ENCODE data around the gene TOMM40. TPM values are rescaled to one million over a fixed set of nuclear protein-coding genes. Genes with fewer than 3 reads are reported as not detected.
A peak's percentile ranks its signal among the peaks of the same experiment; 100 is the strongest.

TOMM40 gene
- total and polyA plus RNA-seq, 2 of the 13 experiments (the other 11 are each of a cell fraction or from before 2014, with no cell fraction given): 72.0 to 110 TPM

DNA sequence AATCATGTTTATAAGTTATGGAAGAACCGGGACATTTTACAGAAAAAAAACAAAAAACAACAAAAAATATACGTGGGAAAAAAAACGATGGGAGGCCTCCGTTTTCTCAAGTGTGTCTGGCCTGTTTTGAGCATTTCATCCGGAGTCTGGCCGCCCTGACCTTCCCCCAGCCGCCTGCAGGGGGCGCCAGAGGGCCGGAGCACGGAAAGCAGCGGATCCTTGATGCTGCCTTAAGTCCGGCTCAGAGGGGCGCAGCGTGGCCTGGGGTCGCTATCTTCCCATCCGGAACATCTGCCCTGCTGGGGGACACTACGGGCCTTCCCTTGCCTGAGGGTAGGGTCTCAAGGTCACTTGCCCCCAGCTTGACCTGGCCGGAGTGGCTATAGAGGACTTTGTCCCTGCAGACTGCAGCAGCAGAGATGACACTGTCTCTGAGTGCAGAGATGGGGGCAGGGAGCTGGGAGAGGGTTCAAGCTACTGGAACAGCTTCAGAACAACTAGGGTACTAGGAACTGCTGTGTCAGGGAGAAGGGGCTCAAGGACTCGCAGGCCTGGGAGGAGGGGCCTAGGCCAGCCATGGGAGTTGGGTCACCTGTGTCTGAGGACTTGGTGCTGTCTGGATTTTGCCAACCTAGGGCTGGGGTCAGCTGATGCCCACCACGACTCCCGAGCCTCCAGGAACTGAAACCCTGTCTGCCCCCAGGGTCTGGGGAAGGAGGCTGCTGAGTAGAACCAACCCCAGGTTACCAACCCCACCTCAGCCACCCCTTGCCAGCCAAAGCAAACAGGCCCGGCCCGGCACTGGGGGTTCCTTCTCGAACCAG is 12.8 kb downstream of the TOMM40 start (continued):
- TF ChIP-seq PHF8 (CRISPR knock-in tag; IDR thresholded peaks at IDR 0.05): peak; percentile 19; the same call in 1 of the 2 replicates
- TF ChIP-seq ZBTB21 (CRISPR knock-in tag; IDR thresholded peaks at IDR 0.05): no peak
- TF ChIP-seq ZNF841 (CRISPR knock-in tag; IDR thresholded peaks at IDR 0.05; ENCODE audit: borderline replicate concordance): no peak
- TF ChIP-seq SP140L (CRISPR knock-in tag; IDR thresholded peaks at IDR 0.05; ENCODE audit: borderline replicate concordance): 0 out of 2 replicates have a peak, but pooled peaks have one; percentile 38
- TF ChIP-seq SP5 (CRISPR knock-in tag; IDR thresholded peaks at IDR 0.05; ENCODE audit: borderline replicate concordance, low read depth): peak; percentile 56; the same call in 1 of the 2 replicates
- TF ChIP-seq LRRFIP1 (CRISPR knock-in tag; conservative IDR thresholded peaks at IDR 0.05): no peak
- no peak for TF ChIP-seq ZNF646 (CRISPR knock-in tag; IDR thresholded peaks at IDR 0.05)
- no peak for TF ChIP-seq ZSCAN20 (CRISPR knock-in tag; IDR thresholded peaks at IDR 0.05; ENCODE audit: borderline replicate concordance)
- TF ChIP-seq SRF (IDR thresholded peaks at IDR 0.05; ENCODE audit: low read depth, low read length): no peak
- TF ChIP-seq STAT5B (CRISPR knock-in tag; IDR thresholded peaks at IDR 0.05): no peak; the same call in 1 of the 2 replicates
- TF ChIP-seq TCF7L2 (IDR thresholded peaks at IDR 0.05; ENCODE audit: low read depth, low read length): no peak
- no peak for TF ChIP-seq ZBTB3 (CRISPR knock-in tag; IDR thresholded peaks at IDR 0.05; ENCODE audit: borderline replicate concordance, low read depth)
- no peak for TF ChIP-seq ZFP37 (CRISPR knock-in tag; IDR thresholded peaks at IDR 0.05; ENCODE audit: borderline replicate concordance)
- TF ChIP-seq, protein P1, sequence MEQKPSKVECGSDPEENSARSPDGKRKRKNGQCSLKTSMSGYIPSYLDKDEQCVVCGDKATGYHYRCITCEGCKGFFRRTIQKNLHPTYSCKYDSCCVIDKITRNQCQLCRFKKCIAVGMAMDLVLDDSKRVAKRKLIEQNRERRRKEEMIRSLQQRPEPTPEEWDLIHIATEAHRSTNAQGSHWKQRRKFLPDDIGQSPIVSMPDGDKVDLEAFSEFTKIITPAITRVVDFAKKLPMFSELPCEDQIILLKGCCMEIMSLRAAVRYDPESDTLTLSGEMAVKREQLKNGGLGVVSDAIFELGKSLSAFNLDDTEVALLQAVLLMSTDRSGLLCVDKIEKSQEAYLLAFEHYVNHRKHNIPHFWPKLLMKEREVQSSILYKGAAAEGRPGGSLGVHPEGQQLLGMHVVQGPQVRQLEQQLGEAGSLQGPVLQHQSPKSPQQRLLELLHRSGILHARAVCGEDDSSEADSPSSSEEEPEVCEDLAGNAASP (CRISPR knock-in tag; IDR thresholded peaks at IDR 0.05; ENCODE audit: borderline replicate concordance): peak; percentile 92
- peak; percentile 70; the same call in 1 of the 2 replicates for TF ChIP-seq KDM1A (CRISPR knock-in tag; IDR thresholded peaks at IDR 0.05)
- no peak for TF ChIP-seq CENPBD1 (CRISPR knock-in tag; IDR thresholded peaks at IDR 0.05; ENCODE audit: borderline replicate concordance, low read depth)
- TF ChIP-seq, protein P2, sequence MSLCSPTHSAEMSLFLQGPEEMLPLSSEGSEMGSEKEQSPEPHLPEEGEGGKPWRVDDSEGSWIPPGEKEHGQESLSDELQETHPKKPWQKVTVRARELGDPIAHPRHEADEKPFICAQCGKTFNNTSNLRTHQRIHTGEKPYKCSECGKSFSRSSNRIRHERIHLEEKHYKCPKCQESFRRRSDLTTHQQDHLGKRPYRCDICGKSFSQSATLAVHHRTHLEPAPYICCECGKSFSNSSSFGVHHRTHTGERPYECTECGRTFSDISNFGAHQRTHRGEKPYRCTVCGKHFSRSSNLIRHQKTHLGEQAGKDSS (CRISPR knock-in tag; IDR thresholded peaks at IDR 0.05; ENCODE audit: borderline replicate concordance, low read depth): peak; percentile 89; the same call in 1 of the 2 replicates

All from HepG2 (cell line).